Left ventricle myocardium superior (tissue), 1 donor: ENCODE data around the gene WWOX. TPM values are rescaled to one million over a fixed set of nuclear protein-coding genes. Genes with fewer than 3 reads are reported as not detected.

Experiments used
- ATAC-seq: fragments of 200-7000 bp; cut with Tn5 transposase; one replicate; pipeline ENCODE4 v1.9.1; 2020; ENCODE audit warnings: mild to moderate bottlenecking, moderate library complexity
- DNase-seq: peaks from one replicate; pipeline ENCODE4 v3.0.0-alpha.2; 2020
- intact Hi-C: fragments of 100-400 bp; cut with micrococcal nuclease; formaldehyde crosslinking; loops from one replicate; pipeline ENCODE4 v1.11.0; 2022
- total RNA-seq: library from RNA; stranded (reverse); fragmentation: NEBNext Ultra II Directional; extraction: Animal tissue kit (Norgen Biotek cat#: 25700); gene quantifications from one replicate; pipeline ENCODE4 v1.2.1, GENCODE V29; 2021
- donor health status: DM: no; HTN: yes; CAD: no; lungs with severe emphysema.

Gene WWOX
- total RNA-seq, 1 donor from 2014 or later = 12.8 TPM

- intact Hi-C loops = no loop called here
- ATAC-seq = peak; percentile 66
- DNase-seq = peak; percentile 62
These were observed 825.8 kb downstream of the WWOX start for GRCh38 chr16:78925083-78925767.

- no peak for DNase-seq
- ATAC-seq = no peak
- intact Hi-C loops = no loop called here
These were observed 827.3 kb downstream of the WWOX start for GRCh38 chr16:78926723-78927210.

GRCh38 chr16:78927766-78928165 lies 828.3 kb downstream of the WWOX start:
- ATAC-seq (no peak), DNase-seq (no peak)
- intact Hi-C loops = no loop called here

- ATAC-seq (no peak), DNase-seq (no peak)
- intact Hi-C loops = no loop called here
These were observed 830.4 kb downstream of the WWOX start for GRCh38 chr16:78929841-78930240.

GRCh38 chr16:78930561-78930960 lies 831.1 kb downstream of the WWOX start:
- DNase-seq = no peak
- ATAC-seq = no peak
- intact Hi-C loops = no loop called here

GRCh38 chr16:78931267-78931666 lies 831.8 kb downstream of the WWOX start:
- ATAC-seq (no peak), DNase-seq (no peak)
- intact Hi-C loops = no loop called here

GRCh38 chr16:78931678-78932077 lies 832.2 kb downstream of the WWOX start:
- ATAC-seq = no peak
- intact Hi-C loops = no loop called here
- DNase-seq = no peak

- intact Hi-C loops = no loop called here
- no peak for ATAC-seq
- DNase-seq = no peak
These were observed 833.0 kb downstream of the WWOX start for GRCh38 chr16:78932355-78932943.

- no peak for DNase-seq
- no peak for ATAC-seq
- intact Hi-C loops = no loop called here
These were observed 836.6 kb downstream of the WWOX start for GRCh38 chr16:78936060-78936459.

- intact Hi-C loops = no loop called here
- DNase-seq (no peak), ATAC-seq (no peak)
These were observed 840.1 kb downstream of the WWOX start for GRCh38 chr16:78939597-78939996.

GRCh38 chr16:78942625-78943245 lies 843.3 kb downstream of the WWOX start:
- intact Hi-C loops = no loop called here
- no peak for ATAC-seq
- no peak for DNase-seq

- ATAC-seq (no peak), DNase-seq (no peak)
- intact Hi-C loops = no loop called here
These were observed 845.9 kb downstream of the WWOX start for GRCh38 chr16:78945336-78945735.

GRCh38 chr16:78946556-78946955 lies 847.1 kb downstream of the WWOX start:
- ATAC-seq (no peak), DNase-seq (no peak)
- intact Hi-C loops = no loop called here

GRCh38 chr16:78950768-78951167 lies 851.3 kb downstream of the WWOX start:
- DNase-seq = no peak
- intact Hi-C loops = no loop called here
- no peak for ATAC-seq

DNA sequence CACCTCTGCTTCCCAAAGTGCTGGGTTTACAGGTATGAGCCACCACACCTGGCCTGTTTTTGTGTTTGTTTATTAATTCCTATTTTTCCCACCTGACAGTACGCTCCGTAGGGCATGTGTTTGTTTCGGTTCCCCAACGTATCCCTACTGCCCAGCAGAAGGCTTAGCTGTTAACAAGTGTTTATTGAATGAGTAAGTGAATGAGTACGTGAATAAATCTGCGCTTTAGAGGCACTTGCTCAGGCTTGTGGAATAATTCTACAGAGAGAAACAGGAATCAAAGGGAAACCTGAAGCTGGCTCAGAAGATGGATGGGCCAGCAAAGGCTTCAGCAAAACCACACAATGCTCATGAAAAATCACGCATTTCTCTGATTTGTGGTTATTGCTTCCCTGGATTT lies 853.2 kb downstream of the WWOX start:
- intact Hi-C loops = no loop called here
- no peak for DNase-seq
- ATAC-seq = no peak

DNA sequence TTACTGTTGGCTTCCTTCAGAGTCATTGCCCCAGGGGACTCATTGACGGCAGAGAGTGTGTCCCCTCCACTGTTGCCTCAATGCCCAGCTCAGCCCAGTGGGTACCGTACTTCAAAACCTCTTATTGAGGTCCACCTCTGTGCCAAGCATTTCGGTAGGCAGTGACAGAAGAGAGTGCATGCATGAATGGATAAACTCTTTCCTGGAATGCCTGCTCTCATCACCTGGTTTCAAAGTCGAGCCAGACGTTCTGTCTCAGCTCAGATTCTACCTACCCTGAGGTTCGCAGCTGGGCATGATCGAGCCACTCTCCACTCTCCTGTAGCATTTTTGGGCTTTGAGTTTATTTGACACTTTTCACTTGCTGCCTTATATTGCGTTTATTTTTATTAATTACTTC lies 854.1 kb downstream of the WWOX start:
- intact Hi-C loops = no loop called here

DNA sequence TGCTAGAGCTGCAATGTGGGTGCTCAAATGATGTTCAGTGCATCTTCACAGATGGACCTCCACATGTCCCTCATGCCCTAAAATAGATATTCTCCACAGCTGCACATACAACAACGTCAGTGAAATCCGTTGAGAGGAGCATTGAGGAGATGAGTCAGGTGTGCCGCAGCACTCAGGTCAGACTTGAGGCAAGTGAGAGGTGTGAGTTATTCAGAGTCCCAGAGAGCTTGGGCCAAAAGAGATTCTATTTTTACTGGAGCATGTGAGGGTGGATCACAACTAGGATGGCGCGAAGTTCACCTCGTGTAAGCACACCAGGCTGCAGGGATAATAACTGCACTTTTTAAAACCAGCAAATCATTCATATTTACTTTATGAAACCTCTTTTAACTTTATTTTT lies 855.8 kb downstream of the WWOX start:
- ATAC-seq (peak; percentile 40), DNase-seq (no peak)
- intact Hi-C loops = no loop called here

More for the DNA sequence above, 854.1 kb downstream of the WWOX start:
- DNase-seq = no peak
- ATAC-seq = no peak

GRCh38 chr16:78956859-78957258 lies 857.4 kb downstream of the WWOX start:
- intact Hi-C loops = no loop called here
- DNase-seq (no peak), ATAC-seq (no peak)

DNA sequence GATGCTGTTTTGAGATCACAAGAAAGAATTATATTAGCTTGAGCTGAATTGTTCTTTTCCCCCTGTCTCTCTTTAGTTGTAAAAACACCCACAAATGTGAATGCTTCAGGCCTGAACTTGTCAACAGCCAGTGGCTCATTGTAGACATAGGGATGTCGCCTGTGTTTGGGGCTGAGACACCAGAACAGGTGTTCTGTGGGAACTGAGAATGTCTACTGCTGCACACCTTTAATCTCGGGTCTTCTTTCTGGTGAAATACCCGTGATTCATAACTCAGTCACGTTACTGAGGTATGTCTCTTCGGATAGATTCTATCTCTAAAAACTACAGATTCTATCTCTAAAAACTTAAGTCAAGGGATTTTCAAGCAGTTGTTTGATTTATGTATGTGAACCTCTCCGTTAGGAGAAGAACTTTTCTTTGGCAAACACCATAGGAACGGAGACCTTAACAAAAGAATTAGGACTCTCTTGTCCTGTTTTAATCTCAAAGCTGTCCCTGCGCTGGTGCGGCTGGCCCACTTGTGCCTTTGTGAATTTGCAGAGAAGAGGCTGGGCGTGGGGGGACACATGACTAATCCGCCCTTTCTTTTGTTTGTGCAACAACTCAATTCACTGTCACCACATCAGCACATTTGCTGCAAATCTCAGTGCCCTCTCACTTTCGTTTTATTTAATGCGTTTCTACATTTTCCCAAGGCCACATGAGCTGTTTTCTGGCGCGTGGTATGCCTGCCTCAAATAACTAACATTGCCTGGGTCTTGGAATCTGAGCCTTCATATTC lies 858.1 kb downstream of the WWOX start:
- no peak for ATAC-seq
- DNase-seq = no peak
- intact Hi-C loops = no loop called here

DNA sequence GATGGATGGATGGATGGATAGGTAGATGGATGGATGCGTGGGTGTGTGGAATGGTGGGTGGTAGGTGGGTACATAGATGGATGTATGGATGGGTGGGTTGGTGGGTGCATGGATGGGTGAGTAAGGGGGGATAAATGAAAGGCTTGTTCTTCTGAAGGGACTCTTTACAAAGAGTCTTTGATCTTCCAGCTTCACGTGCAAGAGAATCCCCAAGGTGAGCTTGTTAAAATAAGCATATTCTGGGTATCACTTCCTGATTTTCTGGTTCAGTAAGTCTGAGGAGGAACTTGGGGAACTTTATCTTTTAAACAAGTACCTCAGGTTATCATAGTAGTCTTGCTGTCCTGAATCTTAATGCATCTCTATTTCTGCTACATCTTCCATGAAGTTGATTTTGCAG lies 862.0 kb downstream of the WWOX start:
- DNase-seq (no peak), ATAC-seq (no peak)
- intact Hi-C loops = no loop called here
